ENCODE results near the gene WIPF3.
A peak's percentile ranks its signal among the peaks of the same experiment; 100 is the strongest.

WIPF3 gene

GRCh38 chr7:29853072-29853471 lies 46.8 kb downstream of the WIPF3 start:
- Histone ChIP-seq H3K4ac (ENCODE audit: low read depth, low read length) (no peak overlapping the region), H4K8ac (ENCODE audit: low read depth, low read length) (no peak overlapping the region), H3K4me2 (ENCODE audit: low read length) (no peak overlapping the region), H2BK12ac (ENCODE audit: low read length) (no peak overlapping the region), H3K9ac (ENCODE audit: low read length) (no peak overlapping the region), H3K27me3 (ENCODE audit: insufficient read depth, low read length) (no peaks in the 10 kb centered on the region), H3K79me2 (ENCODE audit: control insufficient read depth, insufficient read depth, low read length, poor library complexity) (no peaks in the 10 kb centered on the region), H3K36me3 (ENCODE audit: control insufficient read depth in 1 of 2, insufficient read depth in 2 of 2, low read length in 2 of 2) (no peaks in the 10 kb centered on the region), H4K91ac (ENCODE audit: low read depth, low read length) (no peak overlapping the region), H3K23ac (ENCODE audit: low read length) (no peak overlapping the region), H3K14ac (ENCODE audit: low read length) (no peak overlapping the region), H3K79me1 (ENCODE audit: low read length) (no peaks in the 10 kb centered on the region), H3K18ac (ENCODE audit: low read length) (no peak overlapping the region), H3K4me3 (ENCODE audit: low read depth, low read length) (no peak overlapping the region), H2AK5ac (ENCODE audit: low read length) (no peak overlapping the region), H2BK5ac (ENCODE audit: low read depth, low read length, poor library complexity) (no peak overlapping the region), H4K12ac (ENCODE audit: low read depth, low read length) (no peak overlapping the region), H3K27ac (ENCODE audit: low read depth, low read length) (no peak overlapping the region), H3K4me1 (ENCODE audit: control insufficient read depth in 1 of 2, insufficient read depth in 2 of 2, low read length in 2 of 2) (no peaks in the 10 kb centered on the region), H3K9me3 (ENCODE audit: insufficient read depth, low read depth, low read length) (no peaks in the 10 kb centered on the region), H2BK120ac (ENCODE audit: insufficient read depth, low read length, poor library complexity) (no peak overlapping the region), H2AFZ (ENCODE audit: insufficient read depth, low read length, poor library complexity) (no peak overlapping the region)
- DNase-seq: no peak
- WGBS (ENCODE audit: extremely low coverage, insufficient coverage, insufficient read length): no CpG with 5 or more reads among the region's 2 CpGs

- no peak overlapping the region for H3K23ac ChIP-seq (ENCODE audit: low read length)
- no peak overlapping the region for H2BK12ac ChIP-seq (ENCODE audit: low read length)
- no peak overlapping the region for H2AFZ ChIP-seq (ENCODE audit: insufficient read depth, low read length, poor library complexity)
- no peak overlapping the region for H4K91ac ChIP-seq (ENCODE audit: low read depth, low read length)
- H3K9me3 ChIP-seq (ENCODE audit: insufficient read depth, low read depth, low read length): no peaks in the 10 kb centered on the region
- DNase-seq: no peak
- H3K79me1 ChIP-seq (ENCODE audit: low read length): no peaks in the 10 kb centered on the region
- H3K36me3 ChIP-seq (ENCODE audit: control insufficient read depth in 1 of 2, insufficient read depth in 2 of 2, low read length in 2 of 2): no peaks in the 10 kb centered on the region
- H3K4me3 ChIP-seq (ENCODE audit: low read depth, low read length): no peak overlapping the region
- H2BK120ac ChIP-seq (ENCODE audit: insufficient read depth, low read length, poor library complexity): no peak overlapping the region
- no peaks in the 10 kb centered on the region for H3K79me2 ChIP-seq (ENCODE audit: control insufficient read depth, insufficient read depth, low read length, poor library complexity)
- no peak overlapping the region for H3K27ac ChIP-seq (ENCODE audit: low read depth, low read length)
- no peaks in the 10 kb centered on the region for H3K4me1 ChIP-seq (ENCODE audit: control insufficient read depth in 1 of 2, insufficient read depth in 2 of 2, low read length in 2 of 2)
- H2AK5ac ChIP-seq (ENCODE audit: low read length): no peak overlapping the region
- H3K18ac ChIP-seq (ENCODE audit: low read length): no peak overlapping the region
- no peak overlapping the region for H3K4ac ChIP-seq (ENCODE audit: low read depth, low read length)
- no peak overlapping the region for H4K8ac ChIP-seq (ENCODE audit: low read depth, low read length)
- no peaks in the 10 kb centered on the region for H3K27me3 ChIP-seq (ENCODE audit: insufficient read depth, low read length)
- H4K12ac ChIP-seq (ENCODE audit: low read depth, low read length): no peak overlapping the region
- no peak overlapping the region for H3K4me2 ChIP-seq (ENCODE audit: low read length)
- WGBS (ENCODE audit: extremely low coverage, insufficient coverage, insufficient read length): no CpG with 5 or more reads among the region's 9 CpGs
- no peak overlapping the region for H2BK5ac ChIP-seq (ENCODE audit: low read depth, low read length, poor library complexity)
- no peak overlapping the region for H3K9ac ChIP-seq (ENCODE audit: low read length)
- H3K14ac ChIP-seq (ENCODE audit: low read length): no peak overlapping the region
Measured at GRCh38 chr7:29853789-29854188, 47.5 kb downstream of the WIPF3 start.

- Histone ChIP-seq H4K8ac (ENCODE audit: low read depth, low read length) (no peak overlapping the region), H3K27ac (ENCODE audit: low read depth, low read length) (no peak overlapping the region), H2BK120ac (ENCODE audit: insufficient read depth, low read length, poor library complexity) (no peak overlapping the region), H3K9me3 (ENCODE audit: insufficient read depth, low read depth, low read length) (no peaks in the 10 kb centered on the region), H3K79me1 (ENCODE audit: low read length) (no peaks in the 10 kb centered on the region), H3K14ac (ENCODE audit: low read length) (no peak overlapping the region), H2AFZ (ENCODE audit: insufficient read depth, low read length, poor library complexity) (no peak overlapping the region), H4K12ac (ENCODE audit: low read depth, low read length) (no peak overlapping the region), H2BK12ac (ENCODE audit: low read length) (no peak overlapping the region), H3K27me3 (ENCODE audit: insufficient read depth, low read length) (no peaks in the 10 kb centered on the region), H3K18ac (ENCODE audit: low read length) (no peak overlapping the region), H3K79me2 (ENCODE audit: control insufficient read depth, insufficient read depth, low read length, poor library complexity) (no peaks in the 10 kb centered on the region), H3K23ac (ENCODE audit: low read length) (no peak overlapping the region), H4K91ac (ENCODE audit: low read depth, low read length) (no peak overlapping the region), H3K36me3 (ENCODE audit: control insufficient read depth in 1 of 2, insufficient read depth in 2 of 2, low read length in 2 of 2) (no peaks in the 10 kb centered on the region), H2BK5ac (ENCODE audit: low read depth, low read length, poor library complexity) (no peak overlapping the region), H3K4me3 (ENCODE audit: low read depth, low read length) (no peak overlapping the region), H3K4me1 (ENCODE audit: control insufficient read depth in 1 of 2, insufficient read depth in 2 of 2, low read length in 2 of 2) (no peaks in the 10 kb centered on the region), H3K4ac (ENCODE audit: low read depth, low read length) (no peak overlapping the region), H3K4me2 (ENCODE audit: low read length) (no peak overlapping the region), H2AK5ac (ENCODE audit: low read length) (no peak overlapping the region), H3K9ac (ENCODE audit: low read length) (no peak overlapping the region)
- peak in 1 of 2 donors; percentile 33 for DNase-seq
- no CpG with 5 or more reads among the region's 8 CpGs for WGBS (ENCODE audit: extremely low coverage, insufficient coverage, insufficient read length)
Measured at GRCh38 chr7:29854257-29854938, 48.1 kb downstream of the WIPF3 start.

- Histone ChIP-seq H3K79me1 (ENCODE audit: low read length) (no peaks in the 10 kb centered on the region), H2AK5ac (ENCODE audit: low read length) (no peak overlapping the region), H2BK120ac (ENCODE audit: insufficient read depth, low read length, poor library complexity) (no peak overlapping the region), H3K9ac (ENCODE audit: low read length) (no peak overlapping the region), H3K9me3 (ENCODE audit: insufficient read depth, low read depth, low read length) (no peaks in the 10 kb centered on the region), H3K27ac (ENCODE audit: low read depth, low read length) (no peak overlapping the region), H3K4me1 (ENCODE audit: control insufficient read depth in 1 of 2, insufficient read depth in 2 of 2, low read length in 2 of 2) (no peaks in the 10 kb centered on the region), H4K91ac (ENCODE audit: low read depth, low read length) (no peak overlapping the region), H2AFZ (ENCODE audit: insufficient read depth, low read length, poor library complexity) (no peak overlapping the region), H3K14ac (ENCODE audit: low read length) (no peak overlapping the region), H2BK12ac (ENCODE audit: low read length) (no peak overlapping the region), H3K4me2 (ENCODE audit: low read length) (no peak overlapping the region), H4K12ac (ENCODE audit: low read depth, low read length) (no peak overlapping the region), H3K79me2 (ENCODE audit: control insufficient read depth, insufficient read depth, low read length, poor library complexity) (no peaks in the 10 kb centered on the region), H3K18ac (ENCODE audit: low read length) (no peak overlapping the region), H3K27me3 (ENCODE audit: insufficient read depth, low read length) (no peaks in the 10 kb centered on the region), H2BK5ac (ENCODE audit: low read depth, low read length, poor library complexity) (no peak overlapping the region), H4K8ac (ENCODE audit: low read depth, low read length) (no peak overlapping the region), H3K4me3 (ENCODE audit: low read depth, low read length) (no peak overlapping the region), H3K4ac (ENCODE audit: low read depth, low read length) (no peak overlapping the region), H3K23ac (ENCODE audit: low read length) (no peak overlapping the region), H3K36me3 (ENCODE audit: control insufficient read depth in 1 of 2, insufficient read depth in 2 of 2, low read length in 2 of 2) (no peaks in the 10 kb centered on the region)
- no peak for DNase-seq
Measured at GRCh38 chr7:29857654-29858053, 51.3 kb downstream of the WIPF3 start.
